Brain microvascular endothelial cell (primary cell): Measurements from ENCODE around the gene CECR2.
"Not testable (repeated sequence)": the region's sequence is repeated elsewhere in the genome, so short reads cannot be mapped to it uniquely, and the experiment has no call there.

Source experiments
- DNase-seq: peaks from one replicate; pipeline ENCODE4 v3.0.0-alpha.2; 2020
- H3K27ac ChIP-seq: fragments of 250-450 bp; sonication (Bioruptor Pico); 2 replicates; pipeline ENCODE4 v1.5.1; 2020; ENCODE audit warnings: mild to moderate bottlenecking, moderate library complexity
- H3K27me3 ChIP-seq: fragments of 250-450 bp; sonication (Bioruptor Pico); replicated peaks from 2 replicates; pipeline ENCODE4 v1.5.1; 2020; ENCODE audit warnings: mild to moderate bottlenecking
- H3K36me3 ChIP-seq: fragments of 250-450 bp; sonication (Bioruptor Pico); replicated peaks from 2 replicates; pipeline ENCODE4 v1.5.1; 2020; ENCODE audit warnings: mild to moderate bottlenecking
- H3K4me3 ChIP-seq: 2 replicates; pipeline ENCODE4 v1.5.1; 2011; ENCODE audit warnings: low read depth, mild to moderate bottlenecking, control low read depth, low read length, moderate library complexity
- CTCF ChIP-seq: IDR thresholded peaks from 2 replicates; pipeline ENCODE4 v1.5.1; 2011; ENCODE audit warnings: low read depth, mild to moderate bottlenecking, moderate library complexity, low read length, control low read depth, inconsistent platforms; ENCODE audit errors: missing control alignments
- in situ Hi-C: cut with HindIII; loops from 2 replicates; pipeline ENCODE4 v1.10.0; 2017; ENCODE audit warnings: low sequenced_read_pairs, low pct_ligation_motif_present

Gene CECR2

GRCh38 chr22:17518406-17518805 lies 149.1 kb downstream of the CECR2 start:
- Histone ChIP-seq H3K27ac (no peak overlapping the region), H3K36me3 (no peaks in the 10 kb centered on the region), H3K27me3 (no peaks in the 10 kb centered on the region), H3K4me3 (no peak overlapping the region)
- no peak for TF ChIP-seq CTCF
- in situ Hi-C loops = no loop called here
- no peak for DNase-seq

- H3K4me3 ChIP-seq, H3K27ac ChIP-seq, DNase-seq, H3K27me3 ChIP-seq, H3K36me3 ChIP-seq, in situ Hi-C loops: not testable (repeated sequence)
Observed at GRCh38 chr22:17521971-17522370, 152.7 kb downstream of the CECR2 start.

- TF ChIP-seq CTCF = no peak
- Histone ChIP-seq H3K27me3 (no peaks in the 10 kb centered on the region), H3K27ac (no peak overlapping the region), H3K36me3 (no peaks in the 10 kb centered on the region), H3K4me3 (no peak overlapping the region)
- no peak for DNase-seq
- in situ Hi-C loops = no loop called here
Observed at GRCh38 chr22:17523925-17524324, 154.7 kb downstream of the CECR2 start.

GRCh38 chr22:17536269-17536668 lies 167.0 kb downstream of the CECR2 start:
- in situ Hi-C loops = no loop called here
- no peak for DNase-seq
- H3K36me3 ChIP-seq = no peaks in the 10 kb centered on the region
- H3K27ac ChIP-seq = no peak overlapping the region
- no peak for TF ChIP-seq CTCF
- no peak overlapping the region for H3K4me3 ChIP-seq
- H3K27me3 ChIP-seq = no peaks in the 10 kb centered on the region

GRCh38 chr22:17537155-17537554 lies 167.9 kb downstream of the CECR2 start:
- TF ChIP-seq CTCF = no peak
- H3K27me3 ChIP-seq = no peaks in the 10 kb centered on the region
- in situ Hi-C loops = no loop called here
- no peak overlapping the region for H3K27ac ChIP-seq
- DNase-seq = no peak
- no peak overlapping the region for H3K4me3 ChIP-seq
- H3K36me3 ChIP-seq = no peaks in the 10 kb centered on the region

GRCh38 chr22:17540481-17540880 lies 171.2 kb downstream of the CECR2 start:
- Histone ChIP-seq H3K4me3 (no peak overlapping the region), H3K36me3 (no peaks in the 10 kb centered on the region), H3K27ac (no peak overlapping the region), H3K27me3 (no peaks in the 10 kb centered on the region)
- no peak for DNase-seq
- peak; percentile 19 for TF ChIP-seq CTCF
- in situ Hi-C loops = no loop called here

GRCh38 chr22:17541476-17541875 lies 172.2 kb downstream of the CECR2 start:
- no peak for DNase-seq
- Histone ChIP-seq H3K27ac (no peak overlapping the region), H3K27me3 (no peaks in the 10 kb centered on the region), H3K4me3 (no peak overlapping the region), H3K36me3 (no peaks in the 10 kb centered on the region)
- in situ Hi-C loops = no loop called here
- no peak for TF ChIP-seq CTCF
